Suprapubic skin (tissue), 4 donors: ENCODE results near the gene TBCC. TPM values are rescaled to one million over a fixed set of nuclear protein-coding genes. Genes with fewer than 3 reads are reported as not detected.

ENCODE experiments used
- DNase-seq, 2 donors: peaks; one replicate each; pipeline ENCODE4 v3.0.0-alpha.2; 2019; ENCODE audit warnings: low spot score in 2 of 2
- H3K27ac ChIP-seq: fragments of 200-600 bp; sonication (generic); one replicate; pipeline ENCODE4 v1.5.1; 2019
- H3K27me3 ChIP-seq: fragments of 200-600 bp; sonication (generic); one replicate; pipeline ENCODE4 v1.5.1; 2019
- H3K36me3 ChIP-seq: fragments of 200-600 bp; sonication (generic); one replicate; pipeline ENCODE4 v1.5.1; 2019
- H3K4me1 ChIP-seq: fragments of 200-600 bp; sonication (generic); one replicate; pipeline ENCODE4 v1.5.1; 2019
- H3K4me3 ChIP-seq: fragments of 200-600 bp; sonication (generic); one replicate; pipeline ENCODE4 v1.5.1; 2019; ENCODE audit warnings: mild to moderate bottlenecking
- H3K9me3 ChIP-seq: fragments of 200-600 bp; sonication (generic); one replicate; pipeline ENCODE4 v1.5.1; 2019
- CTCF ChIP-seq, 2 donors: fragments of 200-600 bp in 1 of 2; fragments of 450-650 bp in 1 of 2; sonication (generic) in 1 of 2; IDR thresholded peaks; one replicate each; pipeline ENCODE4 v1.5.1; 2016 to 2019; ENCODE audit warnings: antibody characterized with exemption in 2 of 2, mild to moderate bottlenecking in 1 of 2, moderate library complexity in 1 of 2
- EP300 ChIP-seq: sonication (generic); formaldehyde crosslinking; IDR thresholded peaks from one replicate; pipeline ENCODE4 v1.6.1; 2017; ENCODE audit warnings: antibody characterized with exemption
- POLR2A ChIP-seq, 2 donors: fragments of 450-650 bp; IDR thresholded peaks; one replicate each; pipeline ENCODE4 v1.6.1; 2017; ENCODE audit warnings: antibody characterized with exemption in 2 of 2, mild to moderate bottlenecking in 2 of 2, moderate library complexity in 2 of 2
- POLR2AphosphoS5 ChIP-seq, 3 donors: sonication (generic); formaldehyde crosslinking; IDR thresholded peaks; one replicate each; pipeline ENCODE4 v1.6.1; 2017; ENCODE audit warnings: antibody characterized with exemption in 3 of 3
- WGBS: methylation state at CpG from one replicate; pipeline ENCODE4 v1.1.5; 2018; 5-methylcytosine and 5-hydroxymethylcytosine counted together
- total RNA-seq, 4 donors: library from RNA; depleted of rRNA; stranded (reverse); fragments of >200 nt; gene quantifications; one replicate each; pipeline ENCODE4 v1.1.0, GENCODE V29; 2016

Gene TBCC
- total RNA-seq, 4 donors from 2014 or later: 25.6 to 51.9 (median 30.2) TPM

DNA sequence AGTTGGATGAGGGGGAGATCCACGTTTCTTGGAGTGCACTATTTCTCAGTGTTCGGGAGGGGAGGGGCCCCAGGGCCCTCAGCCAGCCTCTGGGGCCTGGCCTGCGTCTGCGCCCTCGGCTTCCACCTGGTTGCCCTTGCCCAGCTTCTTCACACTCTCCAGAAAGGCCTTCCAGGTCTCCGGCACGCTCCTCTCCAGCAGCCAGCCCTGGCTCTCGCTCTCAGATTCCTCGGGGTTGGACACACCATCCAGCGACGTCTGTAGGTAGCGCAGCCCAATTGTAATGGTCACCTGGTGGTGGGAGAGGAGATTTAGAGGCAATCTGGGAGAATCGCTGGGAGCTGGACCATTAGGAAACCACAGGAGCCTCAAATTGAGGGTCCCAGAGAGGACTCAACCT, 47.7 kb downstream of the TBCC start:
- H3K9me3 ChIP-seq: no peaks in the 10 kb centered on the region
- DNase-seq: no peak
- TF ChIP-seq POLR2AphosphoS5 (IDR thresholded peaks at IDR 0.05) (no peak), POLR2A (IDR thresholded peaks at IDR 0.05) (no peak), CTCF (IDR thresholded peaks at IDR 0.05) (no peak), EP300 (no peak)
- H3K4me3 ChIP-seq: no peak overlapping the region
- H3K36me3 ChIP-seq: peaks cover 12% of the 10 kb centered on the region
- H3K27ac ChIP-seq: no peak overlapping the region
- H3K4me1 ChIP-seq: peaks cover 7% of the 10 kb centered on the region
- no peaks in the 10 kb centered on the region for H3K27me3 ChIP-seq
- WGBS: 88% methylated on average over 13 of the region's 13 CpGs

DNA sequence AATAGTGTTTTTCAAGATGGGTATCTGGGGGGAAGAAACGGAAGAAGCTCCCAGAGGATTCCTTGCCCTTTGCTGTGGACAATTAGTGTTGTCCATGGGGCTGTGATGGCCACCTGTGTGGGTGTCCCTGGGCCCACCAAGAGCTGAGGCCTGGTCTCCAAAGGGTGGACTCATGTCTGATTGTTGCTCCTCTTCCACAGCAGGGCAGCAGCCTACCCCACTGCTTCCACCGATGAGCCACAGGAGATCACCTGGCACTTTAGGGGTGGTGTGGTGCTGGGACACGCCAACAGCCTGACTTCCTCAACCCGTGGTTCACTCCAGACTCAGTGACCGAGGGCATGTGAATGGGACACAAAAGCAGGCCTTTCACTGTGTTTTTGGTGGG, 48.6 kb downstream of the TBCC start:
- H3K27me3 ChIP-seq: no peaks in the 10 kb centered on the region
- DNase-seq: no peak
- H3K36me3 ChIP-seq: peaks cover 21% of the 10 kb centered on the region
- H3K9me3 ChIP-seq: no peaks in the 10 kb centered on the region
- TF ChIP-seq CTCF (IDR thresholded peaks at IDR 0.05) (no peak), EP300 (no peak), POLR2A (IDR thresholded peaks at IDR 0.05) (no peak), POLR2AphosphoS5 (IDR thresholded peaks at IDR 0.05) (no peak)
- no peak overlapping the region for H3K27ac ChIP-seq
- H3K4me3 ChIP-seq: no peak overlapping the region
- WGBS: 80% methylated on average over 1 of the region's 5 CpGs
- H3K4me1 ChIP-seq: peaks cover 7% of the 10 kb centered on the region

- H3K4me1 ChIP-seq: peaks cover 7% of the 10 kb centered on the region
- peaks cover 25% of the 10 kb centered on the region for H3K36me3 ChIP-seq
- no peak for DNase-seq
- H3K27ac ChIP-seq: no peak overlapping the region
- WGBS: 54% methylated on average over 7 of the region's 7 CpGs
- no peak overlapping the region for H3K4me3 ChIP-seq
- H3K9me3 ChIP-seq: no peaks in the 10 kb centered on the region
- TF ChIP-seq POLR2A (IDR thresholded peaks at IDR 0.05) (no peak), POLR2AphosphoS5 (IDR thresholded peaks at IDR 0.05) (no peak), CTCF (IDR thresholded peaks at IDR 0.05) (no peak), EP300 (no peak)
- H3K27me3 ChIP-seq: no peaks in the 10 kb centered on the region
Observed at GRCh38 chr6:42696526-42697267, 49.2 kb downstream of the TBCC start.

DNA sequence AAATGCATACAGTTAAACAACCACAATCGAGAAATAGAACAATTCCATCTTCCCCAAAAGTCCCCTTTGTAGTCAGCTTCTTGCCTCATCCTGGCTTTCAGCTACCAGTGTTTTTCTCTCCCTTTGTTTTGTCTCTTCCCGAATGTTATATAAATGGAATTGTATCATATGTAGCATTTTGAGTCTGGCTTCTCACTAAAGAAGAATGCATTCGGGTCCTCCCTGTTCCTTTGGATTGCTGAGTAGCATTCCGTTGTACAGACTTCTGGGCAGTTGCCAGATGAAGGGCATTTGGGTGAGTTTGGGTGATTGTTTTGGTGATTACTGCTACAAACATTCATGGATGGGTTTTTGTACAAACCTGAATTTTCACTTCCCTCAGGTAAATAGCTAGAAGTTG, 51.3 kb downstream of the TBCC start:
- no peak for DNase-seq
- no peak overlapping the region for H3K4me3 ChIP-seq
- WGBS: 26% methylated on average over 4 of the region's 4 CpGs
- H3K4me1 ChIP-seq: peaks cover 7% of the 10 kb centered on the region
- H3K27ac ChIP-seq: no peak overlapping the region
- H3K36me3 ChIP-seq: peaks cover 45% of the 10 kb centered on the region
- no peaks in the 10 kb centered on the region for H3K9me3 ChIP-seq
- TF ChIP-seq CTCF (IDR thresholded peaks at IDR 0.05) (no peak), POLR2AphosphoS5 (IDR thresholded peaks at IDR 0.05) (no peak)
- H3K27me3 ChIP-seq: no peaks in the 10 kb centered on the region

Other genes starting within 250 kb of the TBCC start
- gene UBR2, start 182.1 kb downstream of the TBCC start, total RNA-seq: 10 to 100 TPM; 18.5 to 37.9 (median 26.1) TPM
- gene PRPH2, start 23.5 kb downstream of the TBCC start, total RNA-seq: under 1 TPM in 1 of 4 donors, not detected in 3; 0.38 TPM
- 10 to 100 TPM; 20.7 to 28.2 (median 25.4) TPM for gene BICRAL, start 35.9 kb upstream of the TBCC start, total RNA-seq
- gene RPL7L1, start 133.5 kb upstream of the TBCC start, total RNA-seq: 100 to 1,000 TPM in 1 of 4 donors, 10 to 100 TPM in 3; 76.8 to 112 (median 86.4) TPM
- gene PTCRA, start 169.9 kb upstream of the TBCC start, total RNA-seq: not detected
- gene CNPY3, start 183.4 kb upstream of the TBCC start, total RNA-seq: 10 to 100 TPM; 19.0 to 26.4 (median 23.2) TPM
- gene GNMT, start 214.7 kb upstream of the TBCC start, total RNA-seq: 1 to 10 TPM in 1 of 4 donors, under 1 TPM in 1, not detected in 2; 0.79 to 3.7 TPM
- 10 to 100 TPM; 18.6 to 48.0 (median 22.8) TPM for gene PEX6, start 233.1 kb upstream of the TBCC start, total RNA-seq
- 10 to 100 TPM; 35.1 to 51.9 (median 41.6) TPM for gene PPP2R5D, start 238.5 kb upstream of the TBCC start, total RNA-seq